NCI-H526 treated with DMSO at 0.1 percent for 48 hours (cell line): ENCODE data around the gene SOHLH1.
"Not testable (repeated sequence)": the region's sequence is repeated elsewhere in the genome, so short reads cannot be mapped to it uniquely, and the experiment has no call there.

Experiments used
- DNase-seq: peaks from one replicate; lab custom pipeline; 2025; lab: John Stamatoyannopoulos, UW

Gene SOHLH1

GRCh38 chr9:135677641-135678168 lies 21.6 kb downstream of the SOHLH1 start:
- DNase-seq: no peak

- no peak for DNase-seq
Observed at GRCh38 chr9:135676891-135677290, 22.4 kb downstream of the SOHLH1 start.

GRCh38 chr9:135674977-135675376 lies 24.3 kb downstream of the SOHLH1 start:
- no peak for DNase-seq

GRCh38 chr9:135673941-135674340 lies 25.3 kb downstream of the SOHLH1 start:
- peak; percentile 4 for DNase-seq

- not testable (repeated sequence) for DNase-seq
Observed at GRCh38 chr9:135672786-135673185, 26.5 kb downstream of the SOHLH1 start.

GRCh38 chr9:135671591-135672041 lies 27.7 kb downstream of the SOHLH1 start:
- DNase-seq: no peak

GRCh38 chr9:135670721-135671590 lies 28.3 kb downstream of the SOHLH1 start:
- no peak for DNase-seq

- DNase-seq: no peak
Observed at GRCh38 chr9:135669616-135670285, 29.5 kb downstream of the SOHLH1 start.

- not testable (repeated sequence) for DNase-seq
Observed at GRCh38 chr9:135669018-135669417, 30.3 kb downstream of the SOHLH1 start.

- DNase-seq: no peak
Observed at GRCh38 chr9:135667463-135668001, 31.7 kb downstream of the SOHLH1 start.

GRCh38 chr9:135666534-135667462 lies 32.5 kb downstream of the SOHLH1 start:
- DNase-seq: no peak

GRCh38 chr9:135665795-135666189 lies 33.5 kb downstream of the SOHLH1 start:
- no peak for DNase-seq

- no peak for DNase-seq
Observed at GRCh38 chr9:135664801-135665794, 34.2 kb downstream of the SOHLH1 start.

- no peak for DNase-seq
Observed at GRCh38 chr9:135664266-135664665, 35.0 kb downstream of the SOHLH1 start.

GRCh38 chr9:135663857-135664256 lies 35.4 kb downstream of the SOHLH1 start:
- DNase-seq: no peak

GRCh38 chr9:135663451-135663770 lies 35.9 kb downstream of the SOHLH1 start:
- DNase-seq: no peak

GRCh38 chr9:135662758-135663450 lies 36.4 kb downstream of the SOHLH1 start, which contains the start of gene LCN9:
Gene LCN9 (plus strand): TSS chr9:135663309. CDS start chr9:135663322, 13 bp downstream.
- DNase-seq: no peak

GRCh38 chr9:135661816-135662560 lies 37.3 kb downstream of the SOHLH1 start:
- no peak for DNase-seq

GRCh38 chr9:135660407-135660806 lies 38.9 kb downstream of the SOHLH1 start:
- DNase-seq: no peak
